ENCODE results near the gene DDX28.

DDX28 gene

GRCh38 chr16:68022728-68023537 lies at the start of gene DDX28, which contains the start of gene DUS2:
TSS of gene DDX28 (minus strand) at chr16:68023232. CDS start at chr16:68023202, 30 bp downstream.
TSS of gene DUS2 (plus strand) at chr16:68023284. CDS start at chr16:68038024, 14,740 bp downstream.
- peak; percentile 88 for DNase-seq (ENCODE audit: low spot score)

- peak; percentile 73 for DNase-seq (ENCODE audit: low spot score)
Observed at GRCh38 chr16:68072038-68072695, 49.1 kb upstream of the DDX28 start.

GRCh38 chr16:68071518-68071901 lies 48.5 kb upstream of the DDX28 start:
- no peak for DNase-seq (ENCODE audit: low spot score)

- no peak for DNase-seq (ENCODE audit: low spot score)
Observed at GRCh38 chr16:68070806-68071517, 47.9 kb upstream of the DDX28 start.

GRCh38 chr16:68070249-68070730 lies 47.3 kb upstream of the DDX28 start:
- no peak for DNase-seq (ENCODE audit: low spot score)

- DNase-seq (ENCODE audit: low spot score), result no peak
Observed at GRCh38 chr16:68069511-68070248, 46.6 kb upstream of the DDX28 start.

GRCh38 chr16:68068926-68069325 lies 45.9 kb upstream of the DDX28 start:
- DNase-seq (ENCODE audit: low spot score), result no peak

GRCh38 chr16:68066763-68067162 lies 43.7 kb upstream of the DDX28 start:
- no peak for DNase-seq (ENCODE audit: low spot score)

- DNase-seq (ENCODE audit: low spot score), result no peak
Observed at GRCh38 chr16:68065716-68066305, 42.8 kb upstream of the DDX28 start.

GRCh38 chr16:68064791-68065365 lies 41.8 kb upstream of the DDX28 start:
- DNase-seq (ENCODE audit: low spot score), result peak; percentile 67

- no peak for DNase-seq (ENCODE audit: low spot score)
Observed at GRCh38 chr16:68062910-68063393, 39.9 kb upstream of the DDX28 start.

GRCh38 chr16:68061396-68061795 lies 38.4 kb upstream of the DDX28 start:
- no peak for DNase-seq (ENCODE audit: low spot score)

GRCh38 chr16:68059804-68060203 lies 36.8 kb upstream of the DDX28 start:
- no peak for DNase-seq (ENCODE audit: low spot score)

- DNase-seq (ENCODE audit: low spot score), result no peak
Observed at GRCh38 chr16:68055395-68055794, 32.4 kb upstream of the DDX28 start.

GRCh38 chr16:68049449-68049848 lies 26.4 kb upstream of the DDX28 start:
- no peak for DNase-seq (ENCODE audit: low spot score)

- DNase-seq (ENCODE audit: low spot score), result no peak
Observed at GRCh38 chr16:68047987-68048386, 25.0 kb upstream of the DDX28 start.

- no peak for DNase-seq (ENCODE audit: low spot score)
Observed at GRCh38 chr16:68046106-68046505, 23.1 kb upstream of the DDX28 start.

- no peak for DNase-seq (ENCODE audit: low spot score)
Observed at GRCh38 chr16:68041783-68042182, 18.8 kb upstream of the DDX28 start.

- peak; percentile 74 for DNase-seq (ENCODE audit: low spot score)
Observed at GRCh38 chr16:68040506-68041288, 17.7 kb upstream of the DDX28 start.
